HG03354 (cell line): ENCODE measurements around the gene RIPK1.
A peak's percentile ranks its signal among the peaks of the same experiment; 100 is the strongest.

Source experiments
- ATAC-seq: cut with Tn5 transposase; IDR thresholded peaks from one replicate; pipeline ENCODE4 v1.9.1; 2021; ENCODE audit warnings: mild to moderate bottlenecking; ENCODE audit not compliant: unreplicated experiment, poor library complexity, severe bottlenecking

Gene RIPK1

GRCh38 chr6:3157131-3157933, 89.0 kb downstream of the RIPK1 start, which contains the start of gene TUBB2A:
Gene TUBB2A (minus strand): TSS chr6:3157544. CDS start chr6:3157463, 81 bp downstream.
- ATAC-seq: peak; percentile 80

- ATAC-seq: no peak
Measured at GRCh38 chr6:3159805-3160781, 91.8 kb downstream of the RIPK1 start.

GRCh38 chr6:3162067-3162497, 93.8 kb downstream of the RIPK1 start:
- no peak for ATAC-seq

- ATAC-seq: peak; percentile 75
Measured at GRCh38 chr6:3162565-3163247, 94.4 kb downstream of the RIPK1 start.

- no peak for ATAC-seq
Measured at GRCh38 chr6:3163248-3163594, 94.9 kb downstream of the RIPK1 start.

GRCh38 chr6:3164388-3164787, 96.1 kb downstream of the RIPK1 start:
- no peak for ATAC-seq
